ENCODE measurements around the gene ZNF593OS. TPM values are rescaled to one million over a fixed set of nuclear protein-coding genes. Genes with fewer than 3 reads are reported as not detected.

Gene ZNF593OS
- total and polyA plus RNA-seq, 4 experiments from 2014 or later = 0.53 to 0.78 TPM; not detected in 2

DNA sequence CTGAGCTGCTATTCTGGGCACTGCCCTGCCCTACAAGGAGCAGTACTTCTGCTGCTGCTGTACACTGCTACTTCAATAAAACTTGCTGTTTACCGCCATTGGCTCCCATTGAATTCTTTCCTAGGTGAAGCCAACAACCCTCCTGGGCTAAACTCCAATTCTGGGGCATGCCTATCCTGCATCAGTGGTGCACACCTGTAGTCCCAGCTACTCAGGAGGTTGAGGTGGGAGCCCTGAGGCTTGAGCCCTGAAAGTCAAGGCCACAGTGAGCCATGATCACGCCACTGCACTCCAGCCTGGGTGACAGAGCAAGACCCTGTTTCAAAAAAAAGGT, 38.8 kb downstream of the ZNF593OS start:
- H3K4me3 ChIP-seq (ENCODE audit: low read length in 2 of 2) = no peak overlapping the region
- H3K27me3 ChIP-seq (ENCODE audit: insufficient read depth, low read length) = no peaks in the 10 kb centered on the region
- peaks cover 10% of the 10 kb centered on the region for H3K4me1 ChIP-seq (ENCODE audit: insufficient read depth, low read length)
- Mint-ChIP-seq H3K27ac (no peak overlapping the region), H3K27me3 (no peaks in the 10 kb centered on the region), H3K4me1 (peaks cover 5 to 11% (median 9%) of the 10 kb centered on the region in 4 donors), H3K36me3 (no peaks in the 10 kb centered on the region), H3K9me3 (peaks cover 0 to 1% (median 0%) of the 10 kb centered on the region in 8 donors), H3K4me3 (no peak overlapping the region)
- DNase-seq = no peak
- intact Hi-C loops (cut with micrococcal nuclease) = no loop called here
- no peaks in the 10 kb centered on the region for H3K36me3 ChIP-seq (ENCODE audit: insufficient read depth, low read length)
- CTCF ChIA-PET (ENCODE audit: partially characterized antibody) = interaction anchor here (1.1 kb wide), 1 partner anchor 12 kb away, joined by 5 read pairs; no protein-coding TSS in a partner anchor
- POLR2A ChIA-PET (ENCODE audit: partially characterized antibody) = interaction anchor here (0.7 kb wide), 1 partner anchor 20 kb away, joined by 3 read pairs; no protein-coding TSS in a partner anchor
- H3K27ac ChIP-seq (ENCODE audit: low read depth, low read length) = no peak overlapping the region
- no peaks in the 10 kb centered on the region for H3K9me3 ChIP-seq (ENCODE audit: control insufficient read depth in 1 of 2, low read length in 2 of 2)

DNA sequence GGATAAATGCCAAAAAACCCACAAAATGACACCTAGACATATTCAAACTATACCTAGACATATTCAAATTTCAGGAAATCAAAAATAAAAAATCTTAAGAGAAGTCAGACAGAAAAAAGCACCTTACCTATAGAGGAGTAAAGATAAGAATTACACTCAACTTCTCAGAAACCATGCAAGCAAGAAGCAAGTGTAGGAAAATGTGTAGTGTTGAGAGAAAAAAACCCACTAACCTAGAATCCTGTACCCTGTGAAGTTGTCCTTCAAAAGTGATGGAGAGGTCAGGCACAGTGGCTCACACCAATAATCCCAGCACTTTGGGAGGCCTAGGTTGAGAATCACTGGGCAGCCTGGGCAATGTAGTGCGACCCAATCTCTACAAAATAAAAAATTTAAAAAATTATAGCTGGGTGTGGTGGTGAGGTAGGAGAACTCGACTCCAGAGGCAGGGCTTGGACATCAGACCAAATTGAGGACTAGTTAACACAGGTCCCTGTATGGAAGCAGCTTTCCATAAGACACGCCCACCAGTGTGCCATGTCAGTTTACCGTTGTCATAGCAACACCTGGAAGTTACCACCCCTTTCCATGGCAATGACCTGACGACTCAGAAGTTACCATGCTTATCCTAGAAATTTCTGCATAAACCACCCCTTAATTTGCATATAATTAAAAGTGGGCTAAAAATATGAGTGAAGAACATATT, 39.4 kb downstream of the ZNF593OS start:
- POLR2A ChIA-PET (ENCODE audit: partially characterized antibody) = interaction anchor here (0.7 kb wide), 1 partner anchor 20 kb away, joined by 3 read pairs; no protein-coding TSS in a partner anchor
- Mint-ChIP-seq H3K4me1 (peaks cover 10 to 16% (median 14%) of the 10 kb centered on the region in 4 donors), H3K27me3 (no peaks in the 10 kb centered on the region), H3K9me3 (peaks cover 0 to 1% (median 0%) of the 10 kb centered on the region in 8 donors), H3K4me3 (no peak overlapping the region), H3K27ac (peak overlapping the region in 1 of 7 donors; percentile 31), H3K36me3 (no peaks in the 10 kb centered on the region)
- no peaks in the 10 kb centered on the region for H3K36me3 ChIP-seq (ENCODE audit: insufficient read depth, low read length)
- intact Hi-C loops (cut with micrococcal nuclease) = no loop called here
- peaks cover 15% of the 10 kb centered on the region for H3K4me1 ChIP-seq (ENCODE audit: insufficient read depth, low read length)
- CTCF ChIA-PET (ENCODE audit: partially characterized antibody) = interaction anchor here (1.1 kb wide), 1 partner anchor 12 kb away, joined by 5 read pairs; no protein-coding TSS in a partner anchor
- H3K27me3 ChIP-seq (ENCODE audit: insufficient read depth, low read length) = no peaks in the 10 kb centered on the region
- no peak for DNase-seq
- H3K27ac ChIP-seq (ENCODE audit: low read depth, low read length) = no peak overlapping the region
- no peak overlapping the region for H3K4me3 ChIP-seq (ENCODE audit: low read length in 2 of 2)
- H3K9me3 ChIP-seq (ENCODE audit: control insufficient read depth in 1 of 2, low read length in 2 of 2) = no peaks in the 10 kb centered on the region

GRCh38 chr1:26130695-26131094, 40.9 kb downstream of the ZNF593OS start:
- DNase-seq = no peak
- Histone ChIP-seq H3K4me3 (ENCODE audit: low read length in 2 of 2) (no peak overlapping the region), H3K9me3 (ENCODE audit: control insufficient read depth in 1 of 2, low read length in 2 of 2) (no peaks in the 10 kb centered on the region), H3K27me3 (ENCODE audit: insufficient read depth, low read length) (no peaks in the 10 kb centered on the region), H3K4me1 (ENCODE audit: insufficient read depth, low read length) (peaks cover 28% of the 10 kb centered on the region), H3K27ac (ENCODE audit: low read depth, low read length) (no peak overlapping the region), H3K36me3 (ENCODE audit: insufficient read depth, low read length) (no peaks in the 10 kb centered on the region)
- Mint-ChIP-seq H3K4me1 (peaks cover 19 to 30% (median 26%) of the 10 kb centered on the region in 4 donors), H3K27me3 (no peaks in the 10 kb centered on the region), H3K36me3 (no peaks in the 10 kb centered on the region), H3K9me3 (peaks cover 0 to 1% (median 0%) of the 10 kb centered on the region in 8 donors), H3K27ac (no peak overlapping the region), H3K4me3 (no peak overlapping the region)
- ChIA-PET POLR2A (ENCODE audit: partially characterized antibody) (interaction anchor here (0.6 kb wide), 2 partner anchors 10 to 264 kb away, joined by 3 to 4 read pairs; no protein-coding TSS in a partner anchor), CTCF (ENCODE audit: partially characterized antibody) (interaction anchor here (1.3 to 11.2 kb wide), 3 partner anchors 12 to 27 kb away, joined by 4 to 199 read pairs (median 4); no protein-coding TSS in a partner anchor)
- intact Hi-C loops (cut with micrococcal nuclease) = no loop called here

DNA sequence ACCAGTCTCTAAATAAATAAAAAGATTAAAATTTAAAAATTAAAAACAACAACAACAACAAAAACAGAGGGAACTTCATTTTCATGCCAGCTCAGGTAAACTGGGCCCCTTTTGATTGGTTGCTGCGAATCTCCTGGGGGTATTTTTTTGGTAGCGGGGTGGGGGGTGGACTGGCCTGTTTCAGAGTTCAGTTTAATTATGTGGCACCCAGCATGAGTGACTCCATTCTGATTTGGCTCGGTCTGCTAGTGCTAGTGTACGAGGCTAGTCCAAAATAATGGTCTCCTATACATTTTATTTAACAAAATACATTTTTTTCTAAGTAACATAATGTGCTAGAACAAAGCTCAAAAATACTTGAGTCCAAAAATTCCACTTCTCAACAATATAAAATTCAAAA, 41.9 kb downstream of the ZNF593OS start:
- no peaks in the 10 kb centered on the region for H3K36me3 Mint-ChIP-seq
- ChIA-PET POLR2A (ENCODE audit: partially characterized antibody) (interaction anchor here (1.6 to 9.5 kb wide), 2 partner anchors 18 to 249 kb away, joined by 4 to 189 read pairs; partner anchors contain the start of gene PDIK1L), CTCF (ENCODE audit: partially characterized antibody) (interaction anchor here (0.8 to 11.2 kb wide), 5 partner anchors 12 to 1025 kb away, joined by 3 to 199 read pairs (median 4); partner anchors contain the start of gene SLC9A1)
- peaks cover 22 to 36% (median 30%) of the 10 kb centered on the region in 4 donors for H3K4me1 Mint-ChIP-seq
- no peak for DNase-seq
- no peaks in the 10 kb centered on the region for H3K27me3 Mint-ChIP-seq
- H3K27me3 ChIP-seq (ENCODE audit: insufficient read depth, low read length) = no peaks in the 10 kb centered on the region
- no peak overlapping the region for H3K27ac Mint-ChIP-seq
- peak overlapping the region in 1 of 8 donors; percentile 49 for H3K4me3 Mint-ChIP-seq
- H3K4me1 ChIP-seq (ENCODE audit: insufficient read depth, low read length) = peaks cover 37% of the 10 kb centered on the region
- intact Hi-C loops (cut with micrococcal nuclease) = loop anchor here (10.0 kb wide), 1 partner anchor 885 kb away; the partner anchor contains the start of gene RSRP1
- H3K36me3 ChIP-seq (ENCODE audit: insufficient read depth, low read length) = no peaks in the 10 kb centered on the region
- no peak overlapping the region for H3K4me3 ChIP-seq (ENCODE audit: low read length in 2 of 2)
- H3K27ac ChIP-seq (ENCODE audit: low read depth, low read length) = no peak overlapping the region
- no peaks in the 10 kb centered on the region for H3K9me3 ChIP-seq (ENCODE audit: control insufficient read depth in 1 of 2, low read length in 2 of 2)
- peaks cover 0 to 1% (median 0%) of the 10 kb centered on the region in 8 donors for H3K9me3 Mint-ChIP-seq

DNA sequence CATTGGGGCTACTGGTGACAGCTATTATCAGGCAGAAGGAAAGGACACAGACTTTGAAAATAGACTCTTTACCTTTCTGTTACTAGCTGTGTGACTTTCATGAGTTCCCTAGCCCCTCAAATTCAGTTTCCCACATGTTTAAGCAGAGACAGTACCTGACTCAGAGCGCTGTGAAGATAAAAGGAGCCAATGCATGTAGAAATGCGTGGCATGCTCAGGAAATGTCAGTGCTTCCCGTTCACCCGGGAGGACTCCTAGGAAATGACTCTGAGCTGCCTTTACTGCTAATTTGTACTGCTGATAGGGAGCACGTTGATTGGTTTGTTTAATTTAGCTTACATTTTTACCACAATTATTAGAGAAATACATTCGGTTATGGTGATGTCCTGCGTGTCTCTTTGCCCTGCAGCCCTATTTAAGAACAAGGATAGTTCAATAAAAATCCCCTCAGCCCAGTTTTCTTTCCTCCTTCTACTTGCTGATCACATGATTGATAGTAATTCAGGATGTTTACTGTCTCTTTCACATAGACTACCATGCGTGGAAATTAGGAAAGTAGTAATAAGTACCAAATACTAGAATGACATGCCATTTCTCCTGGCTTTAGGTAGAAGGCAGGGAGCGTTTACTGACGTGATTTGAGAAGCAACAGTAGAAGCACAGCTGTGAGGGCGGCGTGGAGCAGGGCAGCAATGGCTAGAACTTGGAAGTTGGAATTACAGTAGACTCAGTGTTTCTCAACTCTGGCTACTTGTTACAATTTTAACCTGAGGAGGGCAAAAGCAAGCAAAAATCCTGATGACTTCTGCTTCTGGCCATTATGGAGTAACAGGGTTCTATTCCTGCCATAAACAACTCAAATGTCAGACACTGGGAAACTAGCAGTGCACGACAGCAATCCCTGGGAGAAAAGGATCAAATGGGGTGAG, 44.1 kb downstream of the ZNF593OS start:
- ChIA-PET CTCF (ENCODE audit: partially characterized antibody) (interaction anchor here (1.0 to 11.2 kb wide), 12 partner anchors 12 to 290 kb away, joined by 3 to 199 read pairs (median 4); partner anchors contain the start of genes CEP85, PDIK1L and ZNF593), POLR2A (ENCODE audit: partially characterized antibody) (interaction anchor here (0.6 to 9.5 kb wide), 15 partner anchors 10 to 1866 kb away, joined by 3 to 189 read pairs (median 6); partner anchors contain the start of genes CEP85, DHDDS, GPATCH3 and PDIK1L)
- H3K27me3 Mint-ChIP-seq = no peaks in the 10 kb centered on the region
- intact Hi-C loops (cut with micrococcal nuclease) = loop anchor here (10.0 kb wide), 1 partner anchor 883 kb away; the partner anchor contains the start of gene RSRP1
- Histone ChIP-seq H3K9me3 (ENCODE audit: control insufficient read depth in 1 of 2, low read length in 2 of 2) (no peaks in the 10 kb centered on the region), H3K27me3 (ENCODE audit: insufficient read depth, low read length) (no peaks in the 10 kb centered on the region), H3K27ac (ENCODE audit: low read depth, low read length) (peak overlapping the region; percentile 12), H3K36me3 (ENCODE audit: insufficient read depth, low read length) (no peaks in the 10 kb centered on the region), H3K4me3 (ENCODE audit: low read length in 2 of 2) (peak overlapping the region in 1 of 2 donors; percentile 47), H3K4me1 (ENCODE audit: insufficient read depth, low read length) (peaks cover 57% of the 10 kb centered on the region)
- no peak for DNase-seq
- H3K9me3 Mint-ChIP-seq = no peaks in the 10 kb centered on the region
- peaks cover 0 to 10% of the 10 kb centered on the region in 2 donors for H3K36me3 Mint-ChIP-seq
- peak overlapping the region; percentile 44 to 99 (median 83) for H3K27ac Mint-ChIP-seq
- H3K4me1 Mint-ChIP-seq = peaks cover 31 to 51% (median 41%) of the 10 kb centered on the region in 4 donors
- H3K4me3 Mint-ChIP-seq = peak overlapping the region; percentile 79 to 92 (median 86)

DNA sequence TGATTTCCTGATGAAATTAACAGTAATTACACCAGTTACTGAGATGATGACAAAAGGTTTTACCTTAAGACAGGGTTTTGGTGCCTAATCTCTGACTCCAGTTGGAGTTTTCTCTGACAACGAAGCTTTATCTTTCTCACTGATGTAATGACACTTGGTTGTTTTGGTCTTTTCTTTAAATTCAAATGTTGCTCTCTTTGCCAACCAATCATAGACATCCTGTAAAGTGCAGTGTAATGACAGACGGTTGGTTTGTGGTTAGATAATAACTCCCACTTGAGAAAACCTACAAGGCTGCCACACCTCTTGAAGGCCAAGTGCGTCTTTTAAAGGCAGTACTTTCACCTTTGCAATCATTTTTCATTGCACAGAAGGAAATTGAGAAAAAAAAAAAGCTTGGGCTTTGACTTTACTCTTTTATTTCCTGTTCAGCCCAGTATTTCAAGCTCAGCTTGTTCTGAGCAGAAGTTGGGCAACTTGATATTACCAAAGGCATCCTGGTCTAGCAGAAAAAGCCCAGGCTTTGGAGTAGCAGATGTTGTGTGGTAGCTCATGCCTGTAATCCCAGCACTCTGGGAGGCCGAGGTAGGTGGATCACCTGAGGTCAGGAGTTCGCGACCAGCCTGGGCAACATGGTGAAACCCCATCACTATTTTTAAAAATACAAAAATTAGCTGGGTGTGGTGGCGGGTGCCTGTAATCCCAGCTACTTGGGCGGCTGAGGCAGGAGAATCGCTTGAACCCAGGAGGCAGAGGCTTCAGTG, 45.1 kb downstream of the ZNF593OS start:
- POLR2A ChIA-PET (ENCODE audit: partially characterized antibody) = interaction anchor here (0.6 to 9.5 kb wide), 24 partner anchors 9 to 1867 kb away, joined by 3 to 189 read pairs (median 4); partner anchors contain the start of genes CD52, CEP85, DHDDS and GPATCH3
- Histone ChIP-seq H3K27me3 (ENCODE audit: insufficient read depth, low read length) (no peaks in the 10 kb centered on the region), H3K4me1 (ENCODE audit: insufficient read depth, low read length) (peaks cover 63% of the 10 kb centered on the region), H3K27ac (ENCODE audit: low read depth, low read length) (peak overlapping the region; percentile 55), H3K9me3 (ENCODE audit: control insufficient read depth in 1 of 2, low read length in 2 of 2) (no peaks in the 10 kb centered on the region), H3K36me3 (ENCODE audit: insufficient read depth, low read length) (no peaks in the 10 kb centered on the region), H3K4me3 (ENCODE audit: low read length in 2 of 2) (peak overlapping the region in 1 of 2 donors; percentile 47)
- Mint-ChIP-seq H3K27ac (peak overlapping the region; percentile 83 to 99 (median 96)), H3K36me3 (peaks cover 0 to 19% of the 10 kb centered on the region in 2 donors), H3K27me3 (no peaks in the 10 kb centered on the region), H3K4me3 (peak overlapping the region; percentile 79 to 92 (median 86)), H3K4me1 (peaks cover 32 to 51% (median 42%) of the 10 kb centered on the region in 4 donors), H3K9me3 (no peaks in the 10 kb centered on the region)
- intact Hi-C loops (cut with micrococcal nuclease) = loop anchor here (1.0 to 10.0 kb wide), 3 partner anchors 15 to 882 kb away; partner anchors contain the start of genes PDIK1L and RSRP1
- DNase-seq = peak; percentile 86 to 94 (median 90)
- CTCF ChIA-PET (ENCODE audit: partially characterized antibody) = interaction anchor here (1.0 to 11.2 kb wide), 13 partner anchors 11 to 291 kb away, joined by 3 to 199 read pairs (median 4); partner anchors contain the start of genes CEP85, PDIK1L and ZNF593

All from CD4-positive, alpha-beta memory T cell (primary cell).